Esophagus muscularis mucosa (tissue), 4 donors: Measurements from ENCODE around the gene GLS. TPM values are rescaled to one million over a fixed set of nuclear protein-coding genes. Genes with fewer than 3 reads are reported as not detected.
A peak's percentile ranks its signal among the peaks of the same experiment; 100 is the strongest.
"Not testable (repeated sequence)": the region's sequence is repeated elsewhere in the genome, so short reads cannot be mapped to it uniquely, and the experiment has no call there.

Source experiments
- DNase-seq: peaks from one replicate; pipeline ENCODE4 v3.0.0-alpha.2; 2017; ENCODE audit errors: extremely low spot score
- H3K27ac ChIP-seq, 4 donors: fragments of 200-600 bp; sonication (generic); replicated peaks in 1 of 4; 1 replicate in 3 of 4; 2 replicates in 1 of 4; pipeline ENCODE4 v1.5.1; 2016 to 2019; ENCODE audit warnings: mild to moderate bottlenecking in 1 of 4
- H3K27me3 ChIP-seq, 4 donors: fragments of 200-600 bp; sonication (generic); one replicate each; pipeline versions ENCODE4 v1.5.1 to v1.6.0; 2016 to 2019
- H3K36me3 ChIP-seq, 4 donors: fragments of 200-600 bp; sonication (generic); one replicate each; pipeline ENCODE4 v1.5.1; 2016 to 2019
- H3K4me1 ChIP-seq, 4 donors: fragments of 200-600 bp; sonication (generic); one replicate each; pipeline ENCODE4 v1.5.1; 2016 to 2019
- H3K4me3 ChIP-seq, 4 donors: fragments of 200-600 bp; sonication (generic); 1 replicate in 2 of 4; 2 replicates in 2 of 4; pipeline ENCODE4 v1.5.1; 2016 to 2019; ENCODE audit warnings: mild to moderate bottlenecking in 4 of 4, moderate library complexity in 1 of 4
- H3K9me3 ChIP-seq, 4 donors: fragments of 200-600 bp; sonication (generic); 1 replicate in 3 of 4; 2 replicates in 1 of 4; pipeline ENCODE4 v1.5.1; 2016 to 2019
- CTCF ChIP-seq, 3 experiments: fragments of 200-600 bp in 2 of 3; fragments of 450-650 bp in 1 of 3; sonication (generic) in 2 of 3; IDR thresholded peaks; one replicate each; pipeline ENCODE4 v1.5.1; 2017 to 2019; ENCODE audit warnings: antibody characterized with exemption in 3 of 3, mild to moderate bottlenecking in 2 of 3, moderate library complexity in 1 of 3
- EP300 ChIP-seq: sonication (generic); formaldehyde crosslinking; IDR thresholded peaks from one replicate; pipeline ENCODE4 v1.6.1; 2017; ENCODE audit warnings: antibody characterized with exemption
- POLR2A ChIP-seq: fragments of 450-650 bp; IDR thresholded peaks from one replicate; pipeline ENCODE4 v1.6.1; 2017; ENCODE audit warnings: antibody characterized with exemption, moderate library complexity, mild to moderate bottlenecking, low read depth
- POLR2AphosphoS5 ChIP-seq, 2 donors: sonication (generic); formaldehyde crosslinking; IDR thresholded peaks; one replicate each; pipeline ENCODE4 v1.6.1; 2017; ENCODE audit warnings: antibody characterized with exemption in 2 of 2
- WGBS: methylation state at CpG from one replicate; pipeline ENCODE4 v1.1.5; 2018; 5-methylcytosine and 5-hydroxymethylcytosine counted together
- intact Hi-C: fragments of 100-400 bp; cut with DNase I; formaldehyde crosslinking; loops from one replicate; pipeline ENCODE4 v1.15.1; 2023
- total RNA-seq, 4 donors: library from RNA; depleted of rRNA; stranded (reverse); fragments of >200 nt; gene quantifications; one replicate each; pipeline versions ENCODE4 v1.1.0 to v1.2.1, GENCODE V29; 2016

The GLS gene
- total RNA-seq, 4 donors from 2014 or later = 93.6 to 125 (median 94.0) TPM

- no peak for DNase-seq
- TF ChIP-seq EP300 (no peak), CTCF (IDR thresholded peaks at IDR 0.05) (no peak), POLR2A (no peak), POLR2AphosphoS5 (IDR thresholded peaks at IDR 0.05) (no peak)
- Histone ChIP-seq H3K27ac (no peak overlapping the region), H3K9me3 (no peaks in the 10 kb centered on the region), H3K4me3 (no peak overlapping the region), H3K36me3 (peaks cover 69 to 100% (median 86%) of the 10 kb centered on the region in 4 donors), H3K4me1 (peaks cover 0 to 15% (median 8%) of the 10 kb centered on the region in 4 donors), H3K27me3 (no peaks in the 10 kb centered on the region)
- 90% methylated on average over 7 of the region's 7 CpGs for WGBS
- intact Hi-C loops = no loop called here
Observed at GRCh38 chr2:190994148-190994547, 113.5 kb downstream of the GLS start.

GRCh38 chr2:190995315-190995714 is 114.7 kb downstream of the GLS start:
- WGBS = 70% methylated on average over 3 of the region's 3 CpGs
- H3K27me3 ChIP-seq, H3K4me3 ChIP-seq, DNase-seq, H3K9me3 ChIP-seq, H3K27ac ChIP-seq, intact Hi-C loops: not testable (repeated sequence)
- H3K36me3 ChIP-seq = peaks cover 70 to 100% (median 84%) of the 10 kb centered on the region in 4 donors
- H3K4me1 ChIP-seq = peaks cover 0 to 15% (median 8%) of the 10 kb centered on the region in 4 donors

- intact Hi-C loops = no loop called here
- 93% methylated on average over 5 of the region's 5 CpGs for WGBS
- H3K27ac ChIP-seq = no peak overlapping the region
- no peaks in the 10 kb centered on the region for H3K9me3 ChIP-seq
- DNase-seq = no peak
- peaks cover 64 to 100% (median 82%) of the 10 kb centered on the region in 4 donors for H3K36me3 ChIP-seq
- no peak overlapping the region for H3K4me3 ChIP-seq
- TF ChIP-seq CTCF (IDR thresholded peaks at IDR 0.05) (peak in 2 of 3 experiments; percentile 32 to 54), POLR2AphosphoS5 (IDR thresholded peaks at IDR 0.05) (no peak)
- H3K4me1 ChIP-seq = peaks cover 0 to 15% (median 8%) of the 10 kb centered on the region in 4 donors
- no peaks in the 10 kb centered on the region for H3K27me3 ChIP-seq
Observed at GRCh38 chr2:190996338-190996946, 115.8 kb downstream of the GLS start.

GRCh38 chr2:190996947-190997346 is 116.3 kb downstream of the GLS start:
- intact Hi-C loops = no loop called here
- no peaks in the 10 kb centered on the region for H3K27me3 ChIP-seq
- no peak for DNase-seq
- no peak for TF ChIP-seq POLR2AphosphoS5 (IDR thresholded peaks at IDR 0.05)
- no peak for TF ChIP-seq POLR2A
- TF ChIP-seq CTCF (IDR thresholded peaks at IDR 0.05) = no peak
- no peak for TF ChIP-seq EP300
- 81% methylated on average over 5 of the region's 5 CpGs for WGBS
- H3K4me1 ChIP-seq = peaks cover 0 to 15% (median 8%) of the 10 kb centered on the region in 4 donors
- no peaks in the 10 kb centered on the region for H3K9me3 ChIP-seq
- peaks cover 61 to 100% (median 82%) of the 10 kb centered on the region in 4 donors for H3K36me3 ChIP-seq
- H3K4me3 ChIP-seq = no peak overlapping the region
- H3K27ac ChIP-seq = peak overlapping the region in 1 of 4 donors; percentile 11

- Histone ChIP-seq H3K36me3 (peaks cover 68 to 100% (median 83%) of the 10 kb centered on the region in 4 donors), H3K27me3 (no peaks in the 10 kb centered on the region), H3K27ac (peak overlapping the region in 1 of 4 donors; percentile 11)
Observed at GRCh38 chr2:190997526-190998113, 117.0 kb downstream of the GLS start.

More at GRCh38 chr2:190997526-190998113, 117.0 kb downstream of the GLS start:
- intact Hi-C loops = no loop called here
- no peaks in the 10 kb centered on the region for H3K9me3 ChIP-seq
- no peak for DNase-seq
- H3K4me1 ChIP-seq = peaks cover 0 to 15% (median 8%) of the 10 kb centered on the region in 4 donors
- H3K4me3 ChIP-seq = no peak overlapping the region
- WGBS = 31% methylated on average over 8 of the region's 8 CpGs
- no peak for TF ChIP-seq POLR2A
- TF ChIP-seq POLR2AphosphoS5 (IDR thresholded peaks at IDR 0.05) = peak; percentile 33 to 42
- no peak for TF ChIP-seq EP300
